Pulmonary artery endothelial cell (primary cell): ENCODE measurements around the gene WNT3. TPM values are rescaled to one million over a fixed set of nuclear protein-coding genes. Genes with fewer than 3 reads are reported as not detected.
"Not testable (repeated sequence)": the region's sequence is repeated elsewhere in the genome, so short reads cannot be mapped to it uniquely, and the experiment has no call there.

Experiments
- DNase-seq: peaks from one replicate; pipeline ENCODE4 v3.0.0-alpha.2; 2011; ENCODE audit warnings: low read depth, low spot score
- total RNA-seq: library from RNA; depleted of rRNA; stranded (reverse); fragments of >200 nt; gene quantifications from 2 replicates; pipeline ENCODE4 v1.2.3, GENCODE V29; 2014

Gene WNT3
- total RNA-seq, 1 donor from 2014 or later: 2.0 TPM

- DNase-seq: no peak
Measured at GRCh38 chr17:46765453-46765852, 53.0 kb downstream of the WNT3 start.

GRCh38 chr17:46764709-46765401 is 53.6 kb downstream of the WNT3 start:
- DNase-seq: peak; percentile 66

- DNase-seq: no peak
Measured at GRCh38 chr17:46764000-46764708, 54.3 kb downstream of the WNT3 start.

- no peak for DNase-seq
Measured at GRCh38 chr17:46763416-46763815, 55.1 kb downstream of the WNT3 start.

GRCh38 chr17:46759141-46759540 is 59.4 kb downstream of the WNT3 start:
- DNase-seq: no peak

- DNase-seq: no peak
Measured at GRCh38 chr17:46758614-46759013, 59.9 kb downstream of the WNT3 start.

- DNase-seq: not testable (repeated sequence)
Measured at GRCh38 chr17:46757588-46757987, 60.9 kb downstream of the WNT3 start.

GRCh38 chr17:46756861-46757260 is 61.6 kb downstream of the WNT3 start:
- no peak for DNase-seq

- DNase-seq: no peak
Measured at GRCh38 chr17:46756081-46756735, 62.3 kb downstream of the WNT3 start.

GRCh38 chr17:46753776-46754175 is 64.7 kb downstream of the WNT3 start:
- DNase-seq: no peak

- no peak for DNase-seq
Measured at GRCh38 chr17:46751425-46751824, 67.1 kb downstream of the WNT3 start.

- DNase-seq: no peak
Measured at GRCh38 chr17:46745376-46745775, 73.1 kb downstream of the WNT3 start.

- no peak for DNase-seq
Measured at GRCh38 chr17:46744441-46744840, 74.1 kb downstream of the WNT3 start.

GRCh38 chr17:46742565-46743270 is 75.8 kb downstream of the WNT3 start:
- no peak for DNase-seq

GRCh38 chr17:46741122-46741730 is 77.3 kb downstream of the WNT3 start:
- DNase-seq: no peak

- no peak for DNase-seq
Measured at GRCh38 chr17:46739982-46740381, 78.5 kb downstream of the WNT3 start.

GRCh38 chr17:46738544-46738943 is 79.9 kb downstream of the WNT3 start:
- DNase-seq: no peak

GRCh38 chr17:46737326-46737725 is 81.2 kb downstream of the WNT3 start:
- DNase-seq: no peak

GRCh38 chr17:46736100-46736499 is 82.4 kb downstream of the WNT3 start:
- DNase-seq: no peak

- no peak for DNase-seq
Measured at GRCh38 chr17:46733837-46734475, 84.5 kb downstream of the WNT3 start.
